Activated CD4-positive, alpha-beta T cell treated with anti-CD3 and anti-CD28 coated beads, Interleukin-2, amount 10 ng/mL, durations not matched to agents 7 days and 5 days (primary cell): ENCODE measurements around the gene FCN1. TPM values are rescaled to one million over a fixed set of nuclear protein-coding genes. Genes with fewer than 3 reads are reported as not detected.

Experiments used
- CTCF ChIA-PET: fragments of 350-600 bp; sonication (Branson Sonifier 250); formaldehyde crosslinking; loops from one replicate; lab custom pipeline; 2021; ENCODE audit warnings: antibody characterized with exemption; lab: Charles Lee
- POLR2A ChIA-PET: fragments of 350-600 bp; sonication (Branson Sonifier 250); formaldehyde crosslinking; loops from one replicate; lab custom pipeline; 2021; ENCODE audit warnings: antibody characterized with exemption; lab: Charles Lee
- DNase-seq: peaks from one replicate; pipeline ENCODE4 v3.0.0-alpha.2; 2020
- H3K27ac Mint-ChIP-seq: one replicate; pipeline ENCODE4 v1.8.0; 2021; ENCODE audit warnings: mild to moderate bottlenecking, moderate library complexity, mixed read lengths
- H3K27me3 Mint-ChIP-seq: one replicate; pipeline ENCODE4 v1.8.0; 2021; ENCODE audit warnings: mixed read lengths
- H3K36me3 Mint-ChIP-seq: one replicate; pipeline ENCODE4 v1.8.0; 2021; ENCODE audit warnings: low read depth, mixed read lengths
- H3K4me1 Mint-ChIP-seq: one replicate; pipeline ENCODE4 v1.8.0; 2021; ENCODE audit warnings: mixed read lengths
- H3K4me3 Mint-ChIP-seq: one replicate; pipeline ENCODE4 v1.8.0; 2021; ENCODE audit warnings: mild to moderate bottlenecking, moderate library complexity, mixed read lengths
- H3K9me3 Mint-ChIP-seq: one replicate; pipeline ENCODE4 v1.8.0; 2021; ENCODE audit warnings: mixed read lengths
- total RNA-seq, 2 experiments: library from RNA; stranded (reverse); gene quantifications; one replicate each; pipeline ENCODE4 v1.2.3, GENCODE V29; 2021

The FCN1 gene
- total RNA-seq, 2 experiments from 2014 or later = not detected

DNA sequence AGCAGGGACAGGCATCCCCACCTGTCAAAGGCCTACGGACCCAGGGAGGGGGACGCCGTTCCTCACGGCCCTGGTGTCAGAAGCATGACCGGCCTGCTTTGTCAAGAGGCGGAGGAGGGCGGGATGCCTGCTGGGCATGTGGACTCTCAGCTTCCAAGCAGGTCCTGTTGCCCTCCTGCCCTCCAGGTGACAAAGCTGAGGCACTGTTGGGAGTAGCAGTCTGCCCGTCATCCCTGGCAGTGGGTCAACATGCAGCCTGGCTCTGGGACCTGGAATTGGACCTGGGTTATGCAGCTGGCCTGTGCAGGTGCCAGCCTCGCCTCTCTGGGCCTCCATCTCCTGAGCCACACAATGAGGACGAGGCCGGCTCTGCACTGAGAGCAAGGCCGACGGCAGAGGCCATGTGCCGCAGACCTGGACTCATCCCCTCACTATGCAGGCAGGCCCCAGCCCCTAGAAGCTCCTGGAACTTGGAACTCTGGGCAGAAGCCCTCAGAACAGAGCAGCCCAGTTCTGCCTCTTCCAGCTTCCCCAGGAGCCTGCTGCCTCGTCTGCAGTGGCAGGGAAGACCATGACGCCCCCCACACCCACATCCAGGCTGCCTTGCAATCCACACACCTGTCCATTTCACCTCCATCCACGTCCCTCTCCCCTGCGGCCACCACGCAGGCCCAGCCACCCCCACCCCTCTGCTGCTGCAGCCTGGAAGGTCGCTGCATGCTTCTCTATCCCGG is 20.8 kb upstream of the FCN1 start:
- no peak for DNase-seq
- ChIA-PET POLR2A (no interaction called here), CTCF (no interaction called here)
- H3K36me3 Mint-ChIP-seq = no peaks in the 10 kb centered on the region
- H3K4me3 Mint-ChIP-seq = no peak overlapping the region
- no peaks in the 10 kb centered on the region for H3K4me1 Mint-ChIP-seq
- H3K9me3 Mint-ChIP-seq = no peaks in the 10 kb centered on the region
- H3K27me3 Mint-ChIP-seq = no peaks in the 10 kb centered on the region
- no peak overlapping the region for H3K27ac Mint-ChIP-seq

GRCh38 chr9:134937566-134938345 is 20.0 kb upstream of the FCN1 start:
- H3K4me3 Mint-ChIP-seq = no peak overlapping the region
- no peaks in the 10 kb centered on the region for H3K9me3 Mint-ChIP-seq
- no peaks in the 10 kb centered on the region for H3K4me1 Mint-ChIP-seq
- CTCF ChIA-PET = no interaction called here
- H3K36me3 Mint-ChIP-seq = no peaks in the 10 kb centered on the region
- H3K27ac Mint-ChIP-seq = no peak overlapping the region
- POLR2A ChIA-PET = no interaction called here
- no peak for DNase-seq
- H3K27me3 Mint-ChIP-seq = no peaks in the 10 kb centered on the region

DNA sequence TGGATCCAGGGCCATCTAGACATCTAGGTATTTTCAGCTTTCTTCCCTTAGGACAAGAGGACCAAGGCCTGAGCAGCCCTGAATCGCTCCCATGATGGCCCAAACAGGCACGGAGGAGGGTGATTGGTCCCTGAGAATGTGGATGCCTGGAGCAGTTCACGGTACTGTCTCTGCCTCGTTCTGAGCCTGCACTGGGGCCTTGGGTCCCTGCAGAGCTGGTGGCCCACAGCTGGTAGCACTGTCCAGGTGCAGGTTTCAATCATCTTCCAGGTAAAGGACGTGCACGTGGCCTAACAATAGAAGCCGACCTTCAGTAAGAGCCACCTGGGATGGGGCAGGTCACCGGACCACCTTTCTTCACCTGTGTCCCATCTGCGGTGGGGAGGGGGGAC is 19.4 kb upstream of the FCN1 start:
- no peak overlapping the region for H3K4me3 Mint-ChIP-seq
- ChIA-PET CTCF (no interaction called here), POLR2A (no interaction called here)
- H3K27ac Mint-ChIP-seq = no peak overlapping the region
- no peaks in the 10 kb centered on the region for H3K9me3 Mint-ChIP-seq
- no peak for DNase-seq
- no peaks in the 10 kb centered on the region for H3K27me3 Mint-ChIP-seq
- H3K36me3 Mint-ChIP-seq = no peaks in the 10 kb centered on the region
- no peaks in the 10 kb centered on the region for H3K4me1 Mint-ChIP-seq

DNA sequence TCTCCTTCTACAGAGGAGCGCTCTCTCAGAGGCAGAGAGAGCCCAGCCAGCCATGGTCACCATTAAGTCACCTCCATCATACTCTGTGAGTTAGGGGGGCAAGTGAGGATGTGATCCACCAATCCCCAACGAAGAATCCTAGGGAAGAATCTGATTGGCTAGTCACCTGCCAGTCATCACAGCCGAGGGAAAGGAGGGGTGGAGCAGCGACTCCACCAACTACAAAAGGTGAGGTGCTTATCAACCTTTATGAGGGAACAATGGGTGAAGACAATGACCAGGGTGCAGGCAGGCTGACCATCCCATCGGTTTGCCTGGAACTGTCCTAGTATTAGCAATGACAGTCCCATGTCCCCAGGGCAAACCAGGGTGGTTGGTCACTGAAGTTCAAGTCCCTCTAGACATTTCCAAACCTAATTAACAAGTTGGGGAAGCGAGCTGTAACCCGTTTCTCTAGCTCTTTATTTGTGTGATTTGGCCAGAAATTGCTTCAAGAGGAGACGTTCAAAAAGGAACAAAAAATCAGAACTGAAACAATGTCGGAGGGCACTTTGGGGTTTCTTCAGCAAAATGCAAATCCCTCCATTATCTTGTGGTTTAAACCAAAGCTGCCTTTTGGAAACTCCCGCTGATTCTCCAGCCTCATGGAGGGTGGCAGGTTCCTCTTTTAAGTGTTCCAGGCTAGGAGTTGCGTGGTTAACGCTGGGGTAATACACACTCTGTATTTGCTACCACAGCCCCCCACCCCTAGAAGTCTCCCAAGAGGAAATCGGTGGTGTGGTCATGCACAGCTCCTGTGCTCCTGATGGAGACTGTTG is 18.8 kb upstream of the FCN1 start:
- POLR2A ChIA-PET = no interaction called here
- no peaks in the 10 kb centered on the region for H3K36me3 Mint-ChIP-seq
- H3K9me3 Mint-ChIP-seq = no peaks in the 10 kb centered on the region
- DNase-seq = no peak
- no peaks in the 10 kb centered on the region for H3K4me1 Mint-ChIP-seq
- no peaks in the 10 kb centered on the region for H3K27me3 Mint-ChIP-seq
- CTCF ChIA-PET = no interaction called here
- no peak overlapping the region for H3K4me3 Mint-ChIP-seq
- no peak overlapping the region for H3K27ac Mint-ChIP-seq

- no peak overlapping the region for H3K4me3 Mint-ChIP-seq
- H3K27ac Mint-ChIP-seq = no peak overlapping the region
- no peaks in the 10 kb centered on the region for H3K27me3 Mint-ChIP-seq
- no peaks in the 10 kb centered on the region for H3K4me1 Mint-ChIP-seq
- CTCF ChIA-PET = no interaction called here
- no peaks in the 10 kb centered on the region for H3K9me3 Mint-ChIP-seq
- DNase-seq = no peak
- H3K36me3 Mint-ChIP-seq = no peaks in the 10 kb centered on the region
- POLR2A ChIA-PET = no interaction called here
Measured at GRCh38 chr9:134935701-134936345, 18.1 kb upstream of the FCN1 start.

- Mint-ChIP-seq H3K4me3 (no peak overlapping the region), H3K27ac (no peak overlapping the region), H3K9me3 (no peaks in the 10 kb centered on the region), H3K4me1 (no peaks in the 10 kb centered on the region), H3K36me3 (no peaks in the 10 kb centered on the region), H3K27me3 (no peaks in the 10 kb centered on the region)
- ChIA-PET CTCF (no interaction called here), POLR2A (no interaction called here)
- no peak for DNase-seq
Measured at GRCh38 chr9:134935056-134935640, 17.4 kb upstream of the FCN1 start.

DNA sequence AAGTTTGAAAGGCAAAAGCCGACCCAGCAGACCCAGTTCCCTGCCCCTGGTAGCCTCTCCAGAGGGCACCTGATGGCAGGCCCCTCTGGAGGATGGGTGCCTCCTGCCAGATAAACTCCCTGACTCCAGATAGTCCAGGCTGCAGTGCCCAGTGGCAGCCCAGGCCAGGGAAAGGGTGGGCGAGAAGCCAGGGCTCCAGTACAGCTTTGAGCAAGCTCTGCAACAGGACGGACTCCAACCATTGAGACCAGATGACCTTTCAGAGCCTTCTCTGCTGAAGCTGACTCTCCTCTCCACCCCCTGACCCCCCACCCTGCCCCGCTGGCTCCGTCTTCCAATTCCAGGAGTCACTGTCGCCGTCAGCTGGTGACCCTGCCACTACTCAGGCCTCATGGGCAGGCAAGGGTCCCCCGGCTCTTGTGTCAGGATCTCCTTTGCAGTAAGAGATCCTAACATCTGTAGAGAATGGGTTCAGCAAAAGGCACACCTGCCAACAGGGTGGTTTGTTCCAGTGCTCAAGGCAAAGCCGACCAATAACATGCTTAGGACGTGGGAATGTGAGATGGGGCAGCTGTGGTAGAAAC is 15.5 kb upstream of the FCN1 start:
- H3K9me3 Mint-ChIP-seq = no peaks in the 10 kb centered on the region
- ChIA-PET CTCF (no interaction called here), POLR2A (no interaction called here)
- H3K27me3 Mint-ChIP-seq = no peaks in the 10 kb centered on the region
- no peak overlapping the region for H3K27ac Mint-ChIP-seq
- no peaks in the 10 kb centered on the region for H3K36me3 Mint-ChIP-seq
- no peaks in the 10 kb centered on the region for H3K4me1 Mint-ChIP-seq
- no peak for DNase-seq
- no peak overlapping the region for H3K4me3 Mint-ChIP-seq

DNA sequence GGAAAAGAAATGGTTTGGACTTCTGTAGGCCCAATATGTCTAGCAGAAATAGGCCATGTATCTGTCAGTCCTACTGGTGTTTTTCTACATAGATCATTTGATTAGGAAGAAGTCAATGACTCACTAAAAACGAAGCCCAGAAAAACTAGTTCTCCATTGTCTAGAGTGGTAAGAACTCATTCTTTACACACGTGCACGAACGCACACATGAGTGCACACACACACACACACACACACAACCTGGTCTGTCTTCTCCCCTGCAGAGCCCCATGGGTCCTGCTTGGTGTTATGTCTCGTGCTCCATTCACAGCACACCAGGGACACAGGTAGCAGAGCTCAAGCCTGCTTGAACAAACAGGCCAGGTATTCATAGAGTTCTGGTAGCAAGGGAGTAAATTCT is 14.9 kb upstream of the FCN1 start:
- H3K4me3 Mint-ChIP-seq = no peak overlapping the region
- ChIA-PET CTCF (no interaction called here), POLR2A (no interaction called here)
- no peak overlapping the region for H3K27ac Mint-ChIP-seq
- no peaks in the 10 kb centered on the region for H3K9me3 Mint-ChIP-seq
- DNase-seq = no peak
- no peaks in the 10 kb centered on the region for H3K36me3 Mint-ChIP-seq
- no peaks in the 10 kb centered on the region for H3K4me1 Mint-ChIP-seq
- no peaks in the 10 kb centered on the region for H3K27me3 Mint-ChIP-seq

DNA sequence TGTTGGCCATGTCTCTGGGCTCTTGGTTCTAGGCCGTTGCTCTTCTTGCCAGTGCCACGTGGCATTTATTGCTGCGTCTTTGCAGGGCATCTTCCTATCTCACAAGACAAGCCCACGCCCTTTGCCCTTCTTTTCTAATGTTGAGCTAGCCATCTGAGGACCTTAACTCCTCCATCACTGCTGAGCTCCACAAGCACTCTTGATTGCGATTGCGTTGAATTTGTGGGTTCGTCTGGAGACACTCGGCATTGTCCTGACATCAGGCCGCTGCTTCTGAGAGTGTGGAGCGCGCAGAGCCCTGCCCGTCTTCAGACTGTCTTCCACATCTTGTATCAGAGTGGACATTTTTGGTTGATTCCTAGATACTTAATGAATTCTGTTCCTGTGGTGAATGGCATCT is 14.5 kb upstream of the FCN1 start:
- ChIA-PET POLR2A (no interaction called here), CTCF (no interaction called here)
- no peak for DNase-seq
- no peaks in the 10 kb centered on the region for H3K27me3 Mint-ChIP-seq
- H3K27ac Mint-ChIP-seq = no peak overlapping the region
- H3K9me3 Mint-ChIP-seq = no peaks in the 10 kb centered on the region
- H3K4me1 Mint-ChIP-seq = no peaks in the 10 kb centered on the region
- H3K4me3 Mint-ChIP-seq = no peak overlapping the region
- H3K36me3 Mint-ChIP-seq = no peaks in the 10 kb centered on the region

DNA sequence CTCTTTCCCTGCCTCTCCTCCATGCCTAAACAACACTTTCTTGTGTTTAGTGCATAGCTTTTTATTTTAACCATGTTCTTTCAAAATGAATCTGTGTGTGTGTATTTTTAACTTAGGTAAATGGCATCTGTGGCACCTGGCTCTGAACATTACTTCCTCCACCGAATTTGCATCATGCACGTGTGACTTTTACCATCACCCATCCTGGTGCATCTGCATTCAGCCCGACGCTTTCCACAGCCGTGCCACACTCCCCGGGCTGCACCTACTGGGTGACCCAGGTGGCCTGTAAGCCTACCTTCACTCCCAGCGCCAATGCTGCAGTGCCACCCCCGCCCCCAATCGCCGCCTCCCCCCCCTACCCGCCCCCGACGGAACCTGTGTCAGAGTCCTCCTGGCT is 12.7 kb upstream of the FCN1 start:
- H3K4me3 Mint-ChIP-seq = no peak overlapping the region
- no peaks in the 10 kb centered on the region for H3K36me3 Mint-ChIP-seq
- H3K9me3 Mint-ChIP-seq = no peaks in the 10 kb centered on the region
- no peak for DNase-seq
- H3K27me3 Mint-ChIP-seq = no peaks in the 10 kb centered on the region
- no peak overlapping the region for H3K27ac Mint-ChIP-seq
- ChIA-PET POLR2A (no interaction called here), CTCF (no interaction called here)
- no peaks in the 10 kb centered on the region for H3K4me1 Mint-ChIP-seq

GRCh38 chr9:134929193-134930158 is 11.8 kb upstream of the FCN1 start:
- Mint-ChIP-seq H3K4me1 (no peaks in the 10 kb centered on the region), H3K4me3 (no peak overlapping the region), H3K36me3 (no peaks in the 10 kb centered on the region), H3K27me3 (no peaks in the 10 kb centered on the region), H3K9me3 (no peaks in the 10 kb centered on the region), H3K27ac (no peak overlapping the region)
- ChIA-PET POLR2A (no interaction called here), CTCF (no interaction called here)
- no peak for DNase-seq
